DND-41 (cell line): ENCODE data around the gene GRID2.
"Not testable (repeated sequence)": the region's sequence is repeated elsewhere in the genome, so short reads cannot be mapped to it uniquely, and the experiment has no call there.

ENCODE experiments used
- CTCF ChIP-seq: IDR thresholded peaks from 2 replicates; pipeline ENCODE4 v1.5.1; 2012; ENCODE audit warnings: borderline replicate concordance, low read length, moderate library complexity, mild to moderate bottlenecking; ENCODE audit not compliant: poor library complexity, severe bottlenecking; ENCODE audit errors: extremely low read depth
- EZH2 ChIP-seq: IDR thresholded peaks from 3 replicates; pipeline ENCODE4 v1.6.1; 2012; ENCODE audit warnings: borderline replicate concordance, low read depth, mild to moderate bottlenecking, moderate library complexity, low read length, inconsistent platforms; ENCODE audit not compliant: severe bottlenecking

GRCh38 chr4:92448176-92448575 is 144.4 kb downstream of the GRID2 start:
- TF ChIP-seq CTCF, EZH2: not testable (repeated sequence)
